HCT116 (cell line): ENCODE measurements around the gene SLC9A9.

Source experiments
- EGR1 ChIP-seq: IDR thresholded peaks from 2 replicates; pipeline ENCODE4 v1.6.1; 2012; ENCODE audit warnings: low read depth
- EZH2 ChIP-seq: fragments of 200-600 bp; sonication (generic); IDR thresholded peaks from 2 replicates; pipeline ENCODE4 v1.6.1; 2017; ENCODE audit warnings: antibody characterized with exemption, mixed run types
- EZH2phosphoT487 ChIP-seq: fragments of 200-600 bp; IDR thresholded peaks from 2 replicates; pipeline ENCODE4 v1.6.1; 2018; ENCODE audit warnings: antibody characterized with exemption, borderline replicate concordance
- JUND ChIP-seq: IDR thresholded peaks from 2 replicates; pipeline ENCODE4 v1.6.1; 2012
- POLR2A ChIP-seq: IDR thresholded peaks from 2 replicates; pipeline ENCODE4 v1.7.0; 2011; ENCODE audit warnings: borderline replicate concordance; ENCODE audit not compliant: insufficient read depth, insufficient read length; ENCODE audit errors: extremely low read depth
- POLR2AphosphoS5 ChIP-seq: IDR thresholded peaks from 2 replicates; pipeline ENCODE4 v1.6.1; 2011; ENCODE audit warnings: mild to moderate bottlenecking, low read depth, low read length, moderate library complexity
- RAD21 ChIP-seq: IDR thresholded peaks from 2 replicates; pipeline ENCODE4 v1.6.1; 2012; ENCODE audit warnings: low read depth, mild to moderate bottlenecking
- YY1 ChIP-seq: IDR thresholded peaks from 2 replicates; pipeline ENCODE4 v1.6.1; 2011; ENCODE audit warnings: low read length, low read depth, moderate library complexity, mild to moderate bottlenecking; ENCODE audit not compliant: insufficient replicate concordance; ENCODE audit errors: extremely low read depth
- TF ChIP-seq, protein P1 (sequence below), 3 experiments: fragments of 200-600 bp in 1 of 3; sonication (generic) in 1 of 3; IDR thresholded peaks in 2 of 3; conservative IDR thresholded peaks in 1 of 3; 2 replicates each; pipeline ENCODE4 v1.5.1; 2012 to 2017; ENCODE audit warnings: low read depth in 2 of 3, low read length in 2 of 3, antibody characterized with exemption in 1 of 3, borderline replicate concordance in 1 of 3, control low read depth in 1 of 3, mild to moderate bottlenecking in 1 of 3, mixed read lengths in 1 of 3, mixed run types in 1 of 3, moderate library complexity in 1 of 3; ENCODE audit not compliant: insufficient read depth in 1 of 3
- TF ChIP-seq, protein P2 (sequence below): IDR thresholded peaks from 2 replicates; pipeline ENCODE4 v1.6.1; 2012
- TF ChIP-seq, protein P3 (sequence below): IDR thresholded peaks from 2 replicates; pipeline ENCODE4 v1.6.1; 2012; ENCODE audit warnings: low read depth
- TF ChIP-seq, protein P4 (sequence below): IDR thresholded peaks from 2 replicates; pipeline ENCODE4 v1.6.1; 2011; ENCODE audit warnings: mild to moderate bottlenecking, low read length, moderate library complexity; ENCODE audit not compliant: insufficient replicate concordance; ENCODE audit errors: extremely low read depth

DNA sequence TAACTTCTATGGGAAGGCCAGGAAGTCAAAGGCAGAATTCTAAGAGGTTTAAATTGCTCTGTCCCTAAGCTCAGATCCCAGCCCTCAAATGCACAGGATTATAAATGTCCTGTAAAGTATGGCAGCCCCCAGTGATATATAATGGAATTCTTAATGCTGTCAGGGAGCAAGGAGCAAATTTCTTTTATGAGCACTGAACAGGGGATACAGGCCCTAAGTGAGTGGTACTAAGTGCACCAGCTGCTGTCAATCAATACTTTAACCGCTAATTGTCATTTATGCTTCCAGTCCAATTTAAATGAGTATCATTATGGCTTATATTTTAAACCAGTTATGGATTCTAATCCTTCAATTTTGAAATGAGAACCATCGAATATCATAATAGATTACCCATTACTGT lies 4.7 kb downstream of the SLC9A9 start:
- TF ChIP-seq JUND, result no peak
- TF ChIP-seq POLR2AphosphoS5, result no peak
- TF ChIP-seq, protein P1, sequence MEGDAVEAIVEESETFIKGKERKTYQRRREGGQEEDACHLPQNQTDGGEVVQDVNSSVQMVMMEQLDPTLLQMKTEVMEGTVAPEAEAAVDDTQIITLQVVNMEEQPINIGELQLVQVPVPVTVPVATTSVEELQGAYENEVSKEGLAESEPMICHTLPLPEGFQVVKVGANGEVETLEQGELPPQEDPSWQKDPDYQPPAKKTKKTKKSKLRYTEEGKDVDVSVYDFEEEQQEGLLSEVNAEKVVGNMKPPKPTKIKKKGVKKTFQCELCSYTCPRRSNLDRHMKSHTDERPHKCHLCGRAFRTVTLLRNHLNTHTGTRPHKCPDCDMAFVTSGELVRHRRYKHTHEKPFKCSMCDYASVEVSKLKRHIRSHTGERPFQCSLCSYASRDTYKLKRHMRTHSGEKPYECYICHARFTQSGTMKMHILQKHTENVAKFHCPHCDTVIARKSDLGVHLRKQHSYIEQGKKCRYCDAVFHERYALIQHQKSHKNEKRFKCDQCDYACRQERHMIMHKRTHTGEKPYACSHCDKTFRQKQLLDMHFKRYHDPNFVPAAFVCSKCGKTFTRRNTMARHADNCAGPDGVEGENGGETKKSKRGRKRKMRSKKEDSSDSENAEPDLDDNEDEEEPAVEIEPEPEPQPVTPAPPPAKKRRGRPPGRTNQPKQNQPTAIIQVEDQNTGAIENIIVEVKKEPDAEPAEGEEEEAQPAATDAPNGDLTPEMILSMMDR (IDR thresholded peaks at IDR 0.05 in 2 of 3, conservative IDR thresholded peaks at IDR 0.05 in 1 of 3; ENCODE audit: borderline replicate concordance in 1 of 3, insufficient read depth in 1 of 3, low read depth in 2 of 3, low read length in 2 of 3), result no peak
- no peak for TF ChIP-seq POLR2A
- no peak for TF ChIP-seq EGR1
- TF ChIP-seq RAD21, result no peak
- no peak for TF ChIP-seq EZH2
- TF ChIP-seq, protein P2, sequence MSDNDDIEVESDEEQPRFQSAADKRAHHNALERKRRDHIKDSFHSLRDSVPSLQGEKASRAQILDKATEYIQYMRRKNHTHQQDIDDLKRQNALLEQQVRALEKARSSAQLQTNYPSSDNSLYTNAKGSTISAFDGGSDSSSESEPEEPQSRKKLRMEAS, result no peak
- TF ChIP-seq, protein P3, sequence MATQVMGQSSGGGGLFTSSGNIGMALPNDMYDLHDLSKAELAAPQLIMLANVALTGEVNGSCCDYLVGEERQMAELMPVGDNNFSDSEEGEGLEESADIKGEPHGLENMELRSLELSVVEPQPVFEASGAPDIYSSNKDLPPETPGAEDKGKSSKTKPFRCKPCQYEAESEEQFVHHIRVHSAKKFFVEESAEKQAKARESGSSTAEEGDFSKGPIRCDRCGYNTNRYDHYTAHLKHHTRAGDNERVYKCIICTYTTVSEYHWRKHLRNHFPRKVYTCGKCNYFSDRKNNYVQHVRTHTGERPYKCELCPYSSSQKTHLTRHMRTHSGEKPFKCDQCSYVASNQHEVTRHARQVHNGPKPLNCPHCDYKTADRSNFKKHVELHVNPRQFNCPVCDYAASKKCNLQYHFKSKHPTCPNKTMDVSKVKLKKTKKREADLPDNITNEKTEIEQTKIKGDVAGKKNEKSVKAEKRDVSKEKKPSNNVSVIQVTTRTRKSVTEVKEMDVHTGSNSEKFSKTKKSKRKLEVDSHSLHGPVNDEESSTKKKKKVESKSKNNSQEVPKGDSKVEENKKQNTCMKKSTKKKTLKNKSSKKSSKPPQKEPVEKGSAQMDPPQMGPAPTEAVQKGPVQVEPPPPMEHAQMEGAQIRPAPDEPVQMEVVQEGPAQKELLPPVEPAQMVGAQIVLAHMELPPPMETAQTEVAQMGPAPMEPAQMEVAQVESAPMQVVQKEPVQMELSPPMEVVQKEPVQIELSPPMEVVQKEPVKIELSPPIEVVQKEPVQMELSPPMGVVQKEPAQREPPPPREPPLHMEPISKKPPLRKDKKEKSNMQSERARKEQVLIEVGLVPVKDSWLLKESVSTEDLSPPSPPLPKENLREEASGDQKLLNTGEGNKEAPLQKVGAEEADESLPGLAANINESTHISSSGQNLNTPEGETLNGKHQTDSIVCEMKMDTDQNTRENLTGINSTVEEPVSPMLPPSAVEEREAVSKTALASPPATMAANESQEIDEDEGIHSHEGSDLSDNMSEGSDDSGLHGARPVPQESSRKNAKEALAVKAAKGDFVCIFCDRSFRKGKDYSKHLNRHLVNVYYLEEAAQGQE, result no peak
- no peak for TF ChIP-seq YY1
- TF ChIP-seq EZH2phosphoT487, result no peak
- TF ChIP-seq, protein P4, sequence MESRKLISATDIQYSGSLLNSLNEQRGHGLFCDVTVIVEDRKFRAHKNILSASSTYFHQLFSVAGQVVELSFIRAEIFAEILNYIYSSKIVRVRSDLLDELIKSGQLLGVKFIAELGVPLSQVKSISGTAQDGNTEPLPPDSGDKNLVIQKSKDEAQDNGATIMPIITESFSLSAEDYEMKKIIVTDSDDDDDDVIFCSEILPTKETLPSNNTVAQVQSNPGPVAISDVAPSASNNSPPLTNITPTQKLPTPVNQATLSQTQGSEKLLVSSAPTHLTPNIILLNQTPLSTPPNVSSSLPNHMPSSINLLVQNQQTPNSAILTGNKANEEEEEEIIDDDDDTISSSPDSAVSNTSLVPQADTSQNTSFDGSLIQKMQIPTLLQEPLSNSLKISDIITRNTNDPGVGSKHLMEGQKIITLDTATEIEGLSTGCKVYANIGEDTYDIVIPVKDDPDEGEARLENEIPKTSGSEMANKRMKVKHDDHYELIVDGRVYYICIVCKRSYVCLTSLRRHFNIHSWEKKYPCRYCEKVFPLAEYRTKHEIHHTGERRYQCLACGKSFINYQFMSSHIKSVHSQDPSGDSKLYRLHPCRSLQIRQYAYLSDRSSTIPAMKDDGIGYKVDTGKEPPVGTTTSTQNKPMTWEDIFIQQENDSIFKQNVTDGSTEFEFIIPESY, result no peak
